22Rv1 (cell line): Measurements from ENCODE around the gene UBE3C.

ENCODE experiments used
- H3K27ac ChIP-seq: fragments of 450-650 bp; 2 replicates; pipeline ENCODE4 v1.5.1; 2017
- CTCF ChIP-seq: fragments of 450-650 bp; IDR thresholded peaks from 2 replicates; pipeline ENCODE4 v1.5.1; 2017; ENCODE audit warnings: mild to moderate bottlenecking
- ZFX ChIP-seq: fragments of 450-650 bp; IDR thresholded peaks from 2 replicates; pipeline ENCODE4 v1.6.1; 2017; ENCODE audit warnings: antibody characterized with exemption, borderline replicate concordance

UBE3C gene

GRCh38 chr7:157220916-157221569 lies 82.3 kb downstream of the UBE3C start:
- no peak for TF ChIP-seq CTCF
- TF ChIP-seq ZFX, result no peak
- no peak overlapping the region for H3K27ac ChIP-seq

- TF ChIP-seq CTCF (no peak), ZFX (no peak)
- no peak overlapping the region for H3K27ac ChIP-seq
Measured at GRCh38 chr7:157222687-157223086, 84.0 kb downstream of the UBE3C start.

- TF ChIP-seq ZFX (no peak), CTCF (no peak)
- H3K27ac ChIP-seq, result no peak overlapping the region
Measured at GRCh38 chr7:157224627-157225026, 85.9 kb downstream of the UBE3C start.

- H3K27ac ChIP-seq, result no peak overlapping the region
- peak; percentile 64 for TF ChIP-seq CTCF
- TF ChIP-seq ZFX, result no peak
Measured at GRCh38 chr7:157228864-157229422, 90.2 kb downstream of the UBE3C start.

GRCh38 chr7:157233677-157234076 lies 95.0 kb downstream of the UBE3C start:
- no peak overlapping the region for H3K27ac ChIP-seq
- TF ChIP-seq CTCF (no peak), ZFX (no peak)

- TF ChIP-seq CTCF (no peak), ZFX (no peak)
- H3K27ac ChIP-seq, result no peak overlapping the region
Measured at GRCh38 chr7:157234271-157234670, 95.5 kb downstream of the UBE3C start.
